NCI-H146 treated with DMSO at 0.1 percent for 48 hours (cell line): ENCODE measurements around the gene SLC51A.
"Not testable (repeated sequence)": the region's sequence is repeated elsewhere in the genome, so short reads cannot be mapped to it uniquely, and the experiment has no call there.

Experiments used
- DNase-seq: peaks from one replicate; lab custom pipeline; 2025; ENCODE audit not compliant: unreplicated experiment; lab: John Stamatoyannopoulos, UW

The SLC51A gene

DNA sequence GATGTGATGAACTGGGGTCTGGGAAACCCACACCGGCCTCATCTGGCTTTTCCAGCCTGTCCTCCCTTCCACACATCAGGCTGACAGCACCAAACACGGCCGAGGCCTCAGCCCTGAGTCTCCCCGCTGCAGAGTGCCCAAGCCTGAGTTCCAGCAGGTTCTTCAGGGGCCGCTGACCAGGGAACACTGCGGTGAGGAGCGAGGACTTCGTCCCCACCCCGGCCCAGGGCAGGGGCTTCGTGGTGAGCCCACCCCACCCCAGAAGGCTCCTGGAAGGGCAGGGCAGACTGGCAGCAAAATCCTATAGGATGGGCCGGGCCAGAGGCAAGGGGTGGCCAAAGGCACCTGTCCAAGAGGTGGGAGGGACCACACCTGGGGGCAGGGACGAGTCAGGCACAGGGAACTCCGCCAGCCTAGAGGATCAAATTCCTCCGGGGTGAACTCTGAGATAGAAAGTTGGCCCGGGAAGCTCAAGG, at the start of gene SLC51A:
TSS of gene SLC51A (plus strand) at position 446 of the 476 bp plus-strand sequence. CDS start 179 bp downstream, outside the sequence.
- no peak for DNase-seq

DNA sequence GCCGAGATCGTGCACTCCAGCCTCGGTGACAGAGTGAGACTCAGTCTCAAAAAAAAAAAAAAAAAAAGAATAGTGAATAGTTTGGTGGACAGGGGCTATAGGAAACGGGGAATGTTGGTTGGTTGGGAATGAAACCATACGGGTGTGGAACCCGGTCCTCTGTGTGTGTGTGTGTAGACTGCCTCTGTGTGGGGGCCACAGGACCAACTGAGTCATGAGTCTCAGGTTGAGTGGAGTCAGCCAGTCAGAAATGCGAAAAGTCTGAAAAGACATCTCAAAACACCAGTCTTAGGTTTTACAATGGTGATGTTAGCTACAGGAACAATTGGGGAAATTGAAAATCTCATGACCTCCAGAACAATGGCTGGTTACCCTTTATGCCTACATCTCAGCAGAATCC, 49.6 kb upstream of the SLC51A start:
- no peak for DNase-seq

DNA sequence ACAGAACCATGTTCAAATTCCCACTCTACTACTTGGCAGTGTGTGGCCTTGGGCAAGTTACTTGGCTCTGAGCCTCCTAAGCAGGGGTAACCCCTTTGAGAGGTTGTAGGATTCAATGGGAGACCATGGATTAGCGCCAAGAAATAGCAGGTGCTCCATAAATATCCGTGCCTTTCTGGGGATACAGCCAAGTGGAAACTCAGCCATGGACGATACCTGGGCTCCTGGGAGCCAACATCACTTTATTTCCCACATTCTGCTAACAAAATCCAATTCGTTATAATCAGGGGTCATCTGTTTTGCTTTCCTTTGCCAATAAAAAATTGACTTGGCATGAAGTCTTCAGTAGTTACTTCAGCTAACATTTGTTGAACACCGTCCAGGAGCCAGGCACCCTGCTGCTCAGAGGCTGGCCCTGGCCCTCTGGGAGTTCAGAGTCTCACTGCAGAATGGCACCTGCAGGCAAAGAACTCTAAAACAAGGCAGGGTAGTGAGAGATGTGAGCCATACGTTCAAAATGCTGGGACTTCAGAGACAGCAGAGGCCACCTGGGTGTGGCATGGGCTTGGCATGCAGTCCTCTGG, 47.4 kb upstream of the SLC51A start:
- no peak for DNase-seq

DNA sequence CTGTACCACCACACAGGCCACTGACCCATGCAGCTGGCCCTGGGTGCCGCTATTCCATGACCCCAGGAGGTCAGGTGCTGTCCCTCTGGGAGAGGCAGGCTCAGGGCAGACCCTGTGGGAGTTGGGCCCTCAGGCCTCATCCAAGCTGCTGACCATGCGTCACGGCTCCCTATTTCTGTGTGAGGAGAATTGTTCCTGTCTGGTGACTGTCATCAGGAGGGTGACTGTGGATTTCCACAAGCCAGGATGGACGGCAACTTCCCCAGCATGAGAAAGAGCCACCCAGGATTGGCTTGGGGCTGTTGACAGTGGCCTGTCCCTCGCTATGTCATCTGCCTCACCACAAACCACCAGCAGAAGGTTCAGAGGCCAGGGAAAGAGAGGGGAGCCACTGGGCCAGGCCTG, 46.5 kb upstream of the SLC51A start:
- no peak for DNase-seq

DNA sequence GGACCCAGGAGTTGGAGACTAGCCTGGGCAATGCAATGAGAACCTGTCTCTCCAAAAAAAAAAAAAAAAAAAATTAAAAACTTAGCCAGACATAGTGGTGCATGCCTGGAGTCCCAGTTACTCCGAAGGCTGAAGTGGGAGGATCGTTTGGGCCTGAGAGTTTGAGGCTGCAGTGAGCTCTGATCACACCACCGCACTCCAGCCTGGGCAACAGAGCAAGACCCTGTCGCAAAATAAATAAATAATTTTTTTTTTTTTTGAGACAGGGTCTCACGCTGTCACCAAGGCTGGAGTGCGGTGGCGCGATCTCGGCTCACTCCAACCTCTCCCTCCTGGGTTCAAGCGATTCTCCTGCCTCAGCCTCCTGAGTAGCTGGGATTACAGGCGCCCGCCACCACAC, 46.0 kb upstream of the SLC51A start:
- not testable (repeated sequence) for DNase-seq

- no peak for DNase-seq
These were observed 41.7 kb upstream of the SLC51A start for GRCh38 chr3:196174652-196175051.

DNA sequence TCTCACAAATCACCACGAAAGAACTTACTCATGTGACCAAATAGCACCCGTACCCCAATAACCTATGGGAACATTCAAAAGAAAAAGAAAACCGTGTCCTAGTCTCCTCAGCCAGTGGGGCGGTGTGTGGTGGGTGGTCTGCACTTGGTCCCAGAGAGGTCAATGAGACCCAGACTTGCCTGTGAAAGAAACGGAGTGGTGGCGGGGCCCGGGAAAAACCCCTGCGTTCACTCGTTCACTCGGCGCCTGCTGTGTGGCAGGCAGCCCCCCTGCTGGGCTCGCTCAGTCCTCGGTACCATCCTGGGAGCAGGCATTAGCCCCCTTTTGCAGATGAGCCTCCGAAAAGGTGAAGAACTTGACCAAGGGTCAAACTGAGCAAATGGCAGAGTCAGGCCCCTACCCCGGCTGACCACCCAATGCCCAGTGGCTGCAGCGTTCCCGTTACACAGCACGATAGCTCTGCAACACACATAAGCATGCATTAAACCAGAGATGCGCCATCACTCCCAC, 41.2 kb upstream of the SLC51A start:
- no peak for DNase-seq

GRCh38 chr3:196175722-196176121, 40.6 kb upstream of the SLC51A start:
- no peak for DNase-seq

DNA sequence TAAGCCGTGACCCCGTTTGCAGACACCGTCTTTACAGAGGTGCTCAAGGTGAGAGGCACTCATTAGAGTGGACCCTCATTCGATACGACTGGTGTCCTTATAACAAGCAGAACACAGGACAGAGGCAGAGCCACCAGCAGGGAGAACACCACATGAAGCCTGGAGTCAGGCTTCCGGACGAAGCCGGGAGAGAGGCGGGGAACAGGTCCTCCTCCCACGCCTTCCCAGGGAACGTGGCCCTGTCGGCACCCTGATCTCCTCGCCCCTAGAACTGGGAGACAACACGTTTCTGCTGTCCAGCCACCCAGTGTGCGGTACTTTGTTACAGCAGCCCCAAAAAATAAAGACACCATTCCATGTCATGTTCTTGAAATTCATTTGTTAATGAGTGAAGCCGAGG, 38.8 kb upstream of the SLC51A start:
- DNase-seq = no peak

DNA sequence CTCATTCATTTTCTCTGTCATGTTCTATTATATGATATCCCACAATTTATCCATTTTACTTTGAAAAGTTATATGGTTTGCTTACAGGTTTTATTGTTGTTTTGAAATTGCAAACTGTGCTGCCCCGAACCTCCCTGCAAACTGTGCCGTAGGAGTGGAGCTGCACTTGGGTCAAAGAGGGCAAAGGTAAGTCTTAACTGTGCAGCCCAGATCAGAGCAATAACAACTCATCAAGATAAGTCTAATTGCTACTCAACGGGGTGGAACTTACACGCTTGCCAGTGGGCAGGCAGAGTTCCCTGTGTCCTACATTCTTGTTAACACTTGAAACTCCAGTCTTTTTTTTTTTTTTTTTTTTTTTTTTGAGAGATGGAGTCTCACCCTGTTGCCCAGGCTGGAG, 38.4 kb upstream of the SLC51A start:
- no peak for DNase-seq

GRCh38 chr3:196178993-196179379, 37.3 kb upstream of the SLC51A start:
- DNase-seq = no peak

GRCh38 chr3:196179380-196180308, 36.7 kb upstream of the SLC51A start:
- peak; percentile 29 for DNase-seq

GRCh38 chr3:196180346-196180745, 36.0 kb upstream of the SLC51A start:
- DNase-seq = no peak

DNA sequence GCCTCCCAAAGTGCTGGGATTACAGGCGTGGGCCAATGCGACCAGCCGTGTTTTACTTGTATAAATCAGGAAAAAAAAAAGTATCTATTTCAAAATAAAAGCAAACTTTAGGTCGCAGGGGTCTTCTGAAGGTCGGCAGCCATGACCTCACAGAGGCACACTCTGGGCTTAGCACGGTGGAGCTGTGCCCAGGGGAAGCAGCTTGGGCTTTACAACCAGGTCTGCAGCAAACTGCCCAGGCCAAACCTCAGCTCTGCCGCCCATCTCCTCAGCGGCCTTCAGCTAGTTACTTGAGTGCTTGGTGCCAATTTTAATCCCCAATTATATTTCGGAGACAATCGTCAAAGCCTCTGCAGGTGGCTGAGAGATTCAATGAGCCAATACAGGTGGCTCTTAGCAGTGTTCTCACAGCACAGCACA, 35.2 kb upstream of the SLC51A start:
- DNase-seq = no peak

DNA sequence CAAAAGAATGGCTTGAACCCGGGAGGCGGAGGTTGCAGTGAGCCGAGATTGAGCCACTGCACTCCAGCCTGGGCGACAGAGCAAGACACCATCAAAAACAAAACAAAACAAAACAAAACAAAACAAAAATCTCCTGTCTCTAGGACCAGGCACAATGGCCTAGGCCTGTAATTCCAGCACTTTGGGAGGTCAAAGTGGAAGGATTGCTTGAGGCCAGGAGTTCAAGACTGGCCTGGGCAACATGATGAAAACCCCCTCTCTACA, 32.2 kb upstream of the SLC51A start:
- not testable (repeated sequence) for DNase-seq

DNA sequence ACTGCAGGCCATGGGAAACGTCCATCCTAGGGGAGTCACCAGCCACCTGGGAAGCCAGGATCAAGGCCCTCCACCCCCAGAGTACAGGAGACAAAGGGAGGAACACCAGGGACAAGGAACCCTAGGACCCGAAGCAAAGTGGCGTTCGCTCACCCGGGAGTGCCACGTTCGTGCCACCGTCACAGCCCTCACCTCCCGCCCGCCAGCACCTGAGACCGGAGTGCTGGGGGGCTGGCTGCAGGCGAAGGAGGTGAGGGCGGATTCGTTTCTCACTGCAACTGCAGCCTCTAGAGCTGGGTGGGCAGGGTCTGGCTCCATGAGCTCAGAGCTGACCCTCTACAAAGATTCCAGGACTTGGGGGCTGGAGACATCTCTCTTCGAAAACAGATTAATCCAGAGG, 31.5 kb upstream of the SLC51A start:
- DNase-seq = no peak

GRCh38 chr3:196186651-196187573, 29.4 kb upstream of the SLC51A start:
- peak; percentile 73 for DNase-seq

DNA sequence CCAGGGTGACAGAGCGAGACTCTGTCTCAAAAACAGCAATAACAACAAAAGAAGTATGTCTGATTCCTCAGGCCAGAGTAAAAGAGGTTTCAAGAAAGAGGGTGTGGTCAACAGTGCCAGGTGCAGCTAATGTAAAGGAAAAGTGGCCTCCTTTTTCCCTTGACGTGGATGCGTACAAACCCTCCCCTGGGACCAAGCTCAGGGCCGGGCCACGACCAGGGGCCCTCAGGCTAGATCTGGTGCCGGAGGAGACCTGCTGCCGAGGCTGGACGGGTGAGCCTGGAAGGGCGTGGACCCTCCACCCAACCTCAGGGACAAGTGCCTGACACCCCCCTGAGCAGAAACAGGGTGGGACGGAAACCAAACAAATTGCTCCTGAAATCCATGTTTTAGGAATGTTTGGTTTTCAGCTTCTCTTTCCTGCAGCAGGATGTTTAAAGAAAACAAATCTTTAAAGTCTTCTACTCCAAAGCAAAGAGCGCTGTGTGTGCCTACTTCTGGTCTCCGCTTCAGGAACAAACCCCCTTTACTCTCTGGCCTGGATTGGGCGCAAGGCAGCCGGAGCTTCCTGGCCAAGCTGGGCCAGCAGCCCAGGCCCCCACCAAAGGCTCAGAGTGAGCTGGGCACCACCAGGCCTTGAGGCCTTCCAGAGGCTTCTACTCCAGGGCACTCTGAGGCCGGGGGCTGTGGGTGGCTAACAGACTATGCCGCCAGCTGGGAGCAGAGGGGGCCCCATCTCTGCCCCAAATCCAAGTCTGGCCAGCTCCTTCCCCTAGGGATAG, 26.6 kb upstream of the SLC51A start:
- no peak for DNase-seq

DNA sequence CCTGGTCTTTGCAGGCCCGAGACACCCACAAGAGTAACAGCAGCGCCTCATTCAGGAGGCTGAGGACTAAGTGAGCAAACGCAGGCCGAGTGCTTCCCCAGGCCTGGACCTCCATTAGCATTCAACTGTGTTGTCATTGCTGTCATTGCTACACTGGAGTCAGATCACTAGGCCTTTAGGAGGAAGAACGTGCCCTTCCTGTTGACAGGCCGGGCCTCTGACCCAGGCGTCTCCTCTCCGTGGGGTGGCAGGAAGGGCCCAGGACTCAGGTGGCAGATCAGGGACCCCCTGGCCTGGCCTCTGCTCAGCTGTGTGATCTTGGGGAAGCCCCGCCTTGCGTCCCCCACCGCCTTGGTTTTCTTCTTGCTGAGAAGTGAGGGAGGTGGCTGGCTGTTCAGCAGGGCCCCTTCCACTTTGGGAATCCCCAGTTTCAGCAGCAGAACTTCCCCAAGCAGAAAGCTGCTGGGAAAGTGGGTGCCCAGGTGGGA, 24.3 kb upstream of the SLC51A start:
- no peak for DNase-seq

- no peak for DNase-seq
These were observed 23.7 kb upstream of the SLC51A start for GRCh38 chr3:196192524-196193051.
